Astrocyte (in vitro differentiated cells and primary cell): Measurements from ENCODE around the gene DIP2C. TPM values are rescaled to one million over a fixed set of nuclear protein-coding genes. Genes with fewer than 3 reads are reported as not detected.

Source experiments
- DNase-seq: peaks from one replicate; pipeline ENCODE4 v3.0.0-alpha.2; 2010; ENCODE audit warnings: low read depth
- FAIRE-seq: peaks from 2 replicates; lab custom pipeline; 2011; peaks lifted over from hg19 to GRCh38; lab: Jason Lieb, UNC
- H2AFZ ChIP-seq: 2 replicates; pipeline ENCODE4 v1.6.0; 2012; ENCODE audit warnings: low read depth, low read length, inconsistent platforms
- H3K27ac ChIP-seq: 2 replicates; pipeline ENCODE4 v1.5.1; 2011; ENCODE audit warnings: low read depth, low read length, inconsistent platforms
- H3K27me3 ChIP-seq: 2 replicates; pipeline ENCODE4 v1.6.0; 2011; ENCODE audit warnings: low read length, inconsistent platforms; ENCODE audit not compliant: insufficient read depth
- H3K36me3 ChIP-seq: 2 replicates; pipeline ENCODE4 v1.5.1; 2011; ENCODE audit warnings: low read length, inconsistent platforms; ENCODE audit not compliant: insufficient read depth
- H3K4me1 ChIP-seq: 2 replicates; pipeline ENCODE4 v1.5.1; 2011; ENCODE audit warnings: low read length, inconsistent platforms; ENCODE audit not compliant: insufficient read depth
- H3K4me2 ChIP-seq: 2 replicates; pipeline ENCODE4 v1.6.0; 2012; ENCODE audit warnings: low read length, inconsistent platforms
- H3K4me3 ChIP-seq: 2 replicates; pipeline ENCODE4 v1.5.1; 2011; ENCODE audit warnings: low read depth, mild to moderate bottlenecking, low read length, inconsistent platforms; ENCODE audit not compliant: insufficient read depth
- H3K79me2 ChIP-seq: 2 replicates; pipeline ENCODE4 v1.6.0; 2012; ENCODE audit warnings: mild to moderate bottlenecking, low read length, inconsistent platforms; ENCODE audit not compliant: insufficient read depth
- H3K9ac ChIP-seq: 2 replicates; pipeline ENCODE4 v1.6.0; 2012; ENCODE audit warnings: mild to moderate bottlenecking, low read length, inconsistent platforms
- H3K9me3 ChIP-seq: 2 replicates; pipeline ENCODE4 v1.5.1; 2012; ENCODE audit warnings: low read depth, mild to moderate bottlenecking, low read length, inconsistent platforms; ENCODE audit not compliant: insufficient read depth
- H4K20me1 ChIP-seq: 2 replicates; pipeline ENCODE4 v1.6.0; 2012; ENCODE audit warnings: low read length, inconsistent platforms; ENCODE audit not compliant: insufficient read depth
- H3K27ac Mint-ChIP-seq: one replicate; pipeline ENCODE4 v1.8.0; 2021; ENCODE audit warnings: mild to moderate bottlenecking, mixed read lengths; ENCODE audit not compliant: unreplicated experiment
- H3K27me3 Mint-ChIP-seq: one replicate; pipeline ENCODE4 v1.8.0; 2021; ENCODE audit warnings: low read depth, mixed read lengths; ENCODE audit not compliant: unreplicated experiment
- H3K36me3 Mint-ChIP-seq: one replicate; pipeline ENCODE4 v1.8.0; 2021; ENCODE audit warnings: low read depth, mixed read lengths; ENCODE audit not compliant: unreplicated experiment
- H3K4me1 Mint-ChIP-seq: one replicate; pipeline ENCODE4 v1.8.0; 2021; ENCODE audit warnings: low read depth, mixed read lengths; ENCODE audit not compliant: unreplicated experiment
- H3K4me3 Mint-ChIP-seq: one replicate; pipeline ENCODE4 v1.8.0; 2021; ENCODE audit warnings: mild to moderate bottlenecking, moderate library complexity, mixed read lengths; ENCODE audit not compliant: unreplicated experiment
- H3K9me3 Mint-ChIP-seq: one replicate; pipeline ENCODE4 v1.8.0; 2021; ENCODE audit warnings: mild to moderate bottlenecking, mixed read lengths; ENCODE audit not compliant: unreplicated experiment
- EZH2 ChIP-seq: IDR thresholded peaks from 2 replicates; pipeline ENCODE4 v1.6.1; 2012; ENCODE audit warnings: mild to moderate bottlenecking, low read length, inconsistent platforms; ENCODE audit not compliant: insufficient read depth
- total RNA-seq: library from RNA; stranded (reverse); gene quantifications from 2 replicates; pipeline ENCODE4 v1.2.1, GENCODE V29; 2021
- TF ChIP-seq, protein P1 (sequence below): IDR thresholded peaks from 2 replicates; pipeline ENCODE4 v1.5.1; 2011; ENCODE audit warnings: low read depth, mild to moderate bottlenecking, inconsistent platforms, low read length, moderate library complexity; ENCODE audit not compliant: insufficient read depth

DIP2C gene
- total RNA-seq, 1 donor from 2014 or later = 27.3 TPM

DNA sequence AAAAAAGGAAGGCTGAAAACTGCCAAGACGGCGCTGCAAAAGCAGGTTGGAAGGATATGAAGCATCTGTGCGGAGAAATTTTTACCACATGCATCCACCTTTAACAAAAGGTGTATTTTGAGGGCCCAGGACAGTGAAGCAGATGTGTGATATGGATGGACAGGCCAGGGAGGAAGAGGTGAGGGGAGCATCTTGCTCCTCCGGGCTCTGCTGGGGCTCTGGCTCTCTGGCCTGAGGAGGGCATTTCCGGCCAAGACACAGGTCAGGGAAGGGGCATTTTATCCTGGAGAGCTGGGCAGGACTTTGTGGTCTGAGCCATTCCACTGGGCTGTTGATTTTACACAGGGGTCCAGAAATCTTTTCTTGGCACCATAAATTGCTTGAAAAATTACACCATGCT is 379.1 kb downstream of the DIP2C start:
- no peak overlapping the region for H3K9ac ChIP-seq
- Mint-ChIP-seq H3K36me3 (peaks cover 19% of the 10 kb centered on the region), H3K4me1 (peaks cover 14% of the 10 kb centered on the region), H3K4me3 (no peak overlapping the region), H3K9me3 (no peaks in the 10 kb centered on the region), H3K27ac (no peak overlapping the region), H3K27me3 (no peaks in the 10 kb centered on the region)
- no peaks in the 10 kb centered on the region for H3K27me3 ChIP-seq
- DNase-seq = no peak
- H3K9me3 ChIP-seq = no peaks in the 10 kb centered on the region
- peaks cover 4% of the 10 kb centered on the region for H3K4me1 ChIP-seq
- peaks cover 19% of the 10 kb centered on the region for H4K20me1 ChIP-seq
- H3K79me2 ChIP-seq = no peaks in the 10 kb centered on the region
- H3K27ac ChIP-seq = no peak overlapping the region
- no peak overlapping the region for H2AFZ ChIP-seq
- no peak overlapping the region for H3K4me3 ChIP-seq
- FAIRE-seq = no peak
- H3K36me3 ChIP-seq = peaks cover 8% of the 10 kb centered on the region
- TF ChIP-seq, protein P1, sequence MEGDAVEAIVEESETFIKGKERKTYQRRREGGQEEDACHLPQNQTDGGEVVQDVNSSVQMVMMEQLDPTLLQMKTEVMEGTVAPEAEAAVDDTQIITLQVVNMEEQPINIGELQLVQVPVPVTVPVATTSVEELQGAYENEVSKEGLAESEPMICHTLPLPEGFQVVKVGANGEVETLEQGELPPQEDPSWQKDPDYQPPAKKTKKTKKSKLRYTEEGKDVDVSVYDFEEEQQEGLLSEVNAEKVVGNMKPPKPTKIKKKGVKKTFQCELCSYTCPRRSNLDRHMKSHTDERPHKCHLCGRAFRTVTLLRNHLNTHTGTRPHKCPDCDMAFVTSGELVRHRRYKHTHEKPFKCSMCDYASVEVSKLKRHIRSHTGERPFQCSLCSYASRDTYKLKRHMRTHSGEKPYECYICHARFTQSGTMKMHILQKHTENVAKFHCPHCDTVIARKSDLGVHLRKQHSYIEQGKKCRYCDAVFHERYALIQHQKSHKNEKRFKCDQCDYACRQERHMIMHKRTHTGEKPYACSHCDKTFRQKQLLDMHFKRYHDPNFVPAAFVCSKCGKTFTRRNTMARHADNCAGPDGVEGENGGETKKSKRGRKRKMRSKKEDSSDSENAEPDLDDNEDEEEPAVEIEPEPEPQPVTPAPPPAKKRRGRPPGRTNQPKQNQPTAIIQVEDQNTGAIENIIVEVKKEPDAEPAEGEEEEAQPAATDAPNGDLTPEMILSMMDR = no peak
- no peak for TF ChIP-seq EZH2
- H3K4me2 ChIP-seq = no peak overlapping the region

DNA sequence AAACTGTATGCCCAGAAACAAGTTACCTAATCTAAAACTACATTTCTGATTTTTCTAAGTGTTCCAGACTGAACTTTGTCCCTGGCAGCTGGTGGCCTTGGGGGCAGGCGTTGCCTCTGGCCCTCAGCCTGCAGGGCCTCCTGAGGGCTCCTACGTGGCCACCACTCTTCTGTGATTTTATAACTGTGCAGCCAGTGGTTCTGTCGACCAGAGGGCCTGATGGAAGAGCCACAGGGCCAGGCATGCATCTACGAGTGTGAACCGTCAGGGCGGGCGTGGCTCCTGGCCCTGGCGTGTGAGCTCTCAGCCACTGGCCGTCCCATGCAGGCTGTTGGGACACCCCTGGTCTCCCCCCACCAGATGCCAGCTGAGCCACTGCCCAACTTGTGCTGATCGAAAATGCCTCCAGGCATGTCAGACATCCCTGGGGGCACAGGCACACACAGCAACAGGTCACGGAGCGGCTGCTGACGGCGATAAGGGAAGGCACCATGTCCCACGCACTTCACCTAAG is 380.8 kb downstream of the DIP2C start:
- Histone ChIP-seq H3K27me3 (no peaks in the 10 kb centered on the region), H4K20me1 (peaks cover 23% of the 10 kb centered on the region), H3K9me3 (no peaks in the 10 kb centered on the region), H3K27ac (no peak overlapping the region), H3K9ac (no peak overlapping the region), H3K36me3 (peaks cover 13% of the 10 kb centered on the region), H3K4me3 (no peak overlapping the region), H2AFZ (no peak overlapping the region), H3K4me2 (no peak overlapping the region), H3K4me1 (peaks cover 4% of the 10 kb centered on the region), H3K79me2 (no peaks in the 10 kb centered on the region)
- FAIRE-seq = no peak
- H3K27me3 Mint-ChIP-seq = no peaks in the 10 kb centered on the region
- no peak overlapping the region for H3K27ac Mint-ChIP-seq
- no peak for DNase-seq
- TF ChIP-seq EZH2 = no peak
- TF ChIP-seq, protein P1 = no peak
- peaks cover 17% of the 10 kb centered on the region for H3K36me3 Mint-ChIP-seq
- H3K4me3 Mint-ChIP-seq = no peak overlapping the region
- H3K4me1 Mint-ChIP-seq = peaks cover 10% of the 10 kb centered on the region
- no peaks in the 10 kb centered on the region for H3K9me3 Mint-ChIP-seq

DNA sequence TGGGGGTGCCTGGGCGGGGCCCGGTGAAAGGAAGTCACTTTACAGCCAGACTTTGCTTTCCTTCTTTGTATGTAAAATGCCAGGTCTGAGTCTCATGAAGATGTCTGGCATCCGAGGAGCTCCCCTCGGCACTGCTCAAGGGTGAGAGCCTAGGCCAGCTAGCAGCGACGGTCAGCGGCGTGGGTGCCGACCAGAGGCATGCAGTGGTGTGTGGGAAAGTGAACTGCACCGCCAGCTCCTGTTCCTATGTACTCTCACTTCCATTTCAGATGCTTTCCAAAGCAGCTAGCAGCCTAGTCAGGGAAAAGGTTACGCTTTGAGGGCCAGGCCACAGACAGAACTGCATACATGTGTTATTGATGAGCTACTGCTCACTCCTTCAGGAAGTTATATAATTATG is 381.4 kb downstream of the DIP2C start:
- no peaks in the 10 kb centered on the region for H3K9me3 ChIP-seq
- no peak overlapping the region for H3K4me2 ChIP-seq
- Mint-ChIP-seq H3K36me3 (peaks cover 17% of the 10 kb centered on the region), H3K27me3 (no peaks in the 10 kb centered on the region), H3K9me3 (no peaks in the 10 kb centered on the region), H3K4me3 (no peak overlapping the region), H3K27ac (no peak overlapping the region), H3K4me1 (peaks cover 10% of the 10 kb centered on the region)
- no peak for FAIRE-seq
- H3K79me2 ChIP-seq = no peaks in the 10 kb centered on the region
- H3K9ac ChIP-seq = no peak overlapping the region
- no peak for DNase-seq
- no peaks in the 10 kb centered on the region for H3K27me3 ChIP-seq
- peaks cover 23% of the 10 kb centered on the region for H4K20me1 ChIP-seq
- H3K27ac ChIP-seq = no peak overlapping the region
- TF ChIP-seq EZH2 = no peak
- H3K4me3 ChIP-seq = no peak overlapping the region
- H3K4me1 ChIP-seq = peaks cover 4% of the 10 kb centered on the region
- no peak overlapping the region for H2AFZ ChIP-seq
- peaks cover 13% of the 10 kb centered on the region for H3K36me3 ChIP-seq
